ENCODE measurements around the gene KIAA1549.
"Not testable (repeated sequence)": the region's sequence is repeated elsewhere in the genome, so short reads cannot be mapped to it uniquely, and the experiment has no call there.

The KIAA1549 gene

DNA sequence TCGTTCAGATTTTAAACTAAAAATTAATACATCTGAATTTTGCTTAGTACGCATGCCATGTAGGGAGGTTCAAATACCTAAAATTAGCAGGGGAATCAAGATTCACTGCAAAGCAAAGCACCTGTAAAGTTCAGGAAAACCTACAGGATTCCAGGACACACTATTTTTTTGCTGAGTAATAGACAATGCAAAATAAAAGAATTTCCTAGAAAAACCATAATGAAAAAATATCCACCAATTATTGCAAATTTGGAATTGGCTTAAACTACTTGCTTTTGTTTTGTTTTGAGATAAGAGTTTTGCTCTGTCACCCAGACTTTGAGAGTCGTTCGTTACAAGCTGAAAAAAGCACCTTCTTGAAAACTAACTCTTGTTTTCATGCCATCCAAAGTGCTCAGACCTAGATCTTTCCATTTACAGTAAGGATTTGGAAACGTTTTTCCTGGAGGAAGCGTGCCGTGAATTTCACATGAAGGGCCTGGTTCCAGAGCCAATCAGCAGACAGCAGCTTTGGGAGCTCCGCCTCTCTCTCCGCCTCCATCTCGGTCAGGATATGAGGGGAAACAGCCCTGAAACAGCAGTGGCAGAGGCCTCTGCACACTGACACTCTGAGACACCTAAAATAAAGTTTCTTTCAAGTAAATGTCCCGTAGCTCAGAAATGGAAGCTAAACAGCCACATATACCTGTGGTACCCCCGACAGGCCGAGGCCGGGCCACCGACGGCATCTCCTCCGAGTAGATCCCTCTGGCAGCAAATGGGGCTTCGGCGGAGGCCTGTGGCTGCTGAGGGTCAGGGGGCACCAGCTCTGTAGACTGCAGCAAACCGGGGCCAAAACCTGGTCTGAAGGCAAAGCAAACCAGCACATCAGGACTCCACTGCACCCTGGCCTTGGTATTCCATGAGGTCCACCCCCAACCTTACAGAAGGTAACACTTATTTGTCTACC, 137.3 kb downstream of the KIAA1549 start:
- FAIRE-seq = no peak

GRCh38 chr7:138842111-138842510, 139.1 kb downstream of the KIAA1549 start:
- no peak for FAIRE-seq

- no peak for FAIRE-seq
These were observed 143.0 kb downstream of the KIAA1549 start for GRCh38 chr7:138838166-138838565.

- no peak for FAIRE-seq
These were observed 143.6 kb downstream of the KIAA1549 start for GRCh38 chr7:138837627-138838026.

- no peak for FAIRE-seq
These were observed 146.1 kb downstream of the KIAA1549 start for GRCh38 chr7:138835087-138835486.

GRCh38 chr7:138834583-138834982, 146.6 kb downstream of the KIAA1549 start:
- FAIRE-seq = no peak

DNA sequence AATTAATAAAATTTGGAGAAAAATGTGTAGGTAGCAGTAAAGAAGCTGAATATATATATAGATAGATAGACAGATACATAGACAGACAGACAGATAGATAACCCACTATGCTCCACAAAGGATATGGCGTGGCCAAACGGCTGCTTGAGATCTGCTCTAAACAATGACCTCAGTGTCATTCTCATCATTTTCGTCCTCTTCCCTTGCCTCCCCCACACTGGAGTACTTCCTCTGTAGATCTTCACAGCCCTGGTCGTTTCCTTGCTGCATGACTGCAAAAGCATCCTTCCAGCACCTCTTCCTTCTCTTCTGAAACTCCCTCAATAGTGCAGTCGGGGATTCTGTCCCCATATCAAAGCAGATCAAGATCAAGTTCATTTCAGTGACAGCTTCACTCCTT, 147.6 kb downstream of the KIAA1549 start:
- FAIRE-seq = no peak

DNA sequence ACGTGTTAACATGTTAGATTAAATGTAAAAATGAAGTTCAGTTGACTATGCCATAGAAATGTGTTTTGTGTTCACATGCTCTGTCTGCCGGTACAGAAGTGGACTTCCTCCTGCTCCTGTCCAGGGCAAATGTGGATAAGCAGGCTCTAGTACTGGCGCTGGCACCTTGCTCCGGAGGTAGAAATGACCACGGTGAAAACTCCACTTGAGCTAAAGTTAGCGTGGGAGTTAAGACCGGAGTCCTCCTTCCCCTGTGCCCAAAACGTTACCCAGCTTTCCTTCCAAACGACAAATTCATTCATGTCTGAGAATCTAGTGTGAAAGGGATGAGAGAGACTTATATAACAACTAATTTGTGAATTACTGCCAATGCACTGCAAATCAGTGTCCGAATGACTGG, 148.2 kb downstream of the KIAA1549 start:
- FAIRE-seq = no peak

GRCh38 chr7:138829335-138829734, 151.9 kb downstream of the KIAA1549 start:
- no peak for FAIRE-seq

- no peak for FAIRE-seq
These were observed 152.9 kb downstream of the KIAA1549 start for GRCh38 chr7:138828302-138828701.

DNA sequence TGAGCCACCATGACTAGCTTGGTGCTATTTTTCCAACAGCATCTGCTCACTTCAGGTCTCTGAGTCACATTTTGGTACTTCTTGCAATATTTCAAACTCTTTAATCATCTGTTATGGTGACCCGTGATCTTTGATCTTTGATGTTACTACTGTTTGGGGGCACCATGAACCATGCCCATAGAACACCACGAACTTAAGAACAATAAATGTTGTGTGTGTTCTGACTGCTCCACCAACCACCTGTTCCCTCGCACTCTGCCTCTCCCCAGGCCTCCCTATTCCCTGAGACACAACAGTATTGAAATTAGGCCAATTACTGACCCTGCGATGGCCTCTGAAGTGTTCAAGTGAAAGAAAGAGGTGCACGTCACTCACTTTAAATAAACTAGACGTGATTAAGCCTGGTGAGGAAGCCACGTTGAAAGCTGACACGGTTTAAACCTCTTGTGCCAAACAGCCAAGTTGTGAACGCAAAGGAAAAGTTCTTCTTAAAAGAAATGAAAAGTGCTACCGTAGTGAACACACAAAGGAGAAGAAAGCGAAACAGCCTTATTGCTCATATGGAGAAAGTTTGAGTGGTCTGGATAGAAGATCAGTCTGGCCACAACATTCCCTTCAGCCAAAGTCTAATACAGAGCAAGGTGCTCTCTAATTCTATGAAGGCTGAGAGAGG, 156.0 kb downstream of the KIAA1549 start:
- FAIRE-seq = no peak

GRCh38 chr7:138822867-138823535, 158.2 kb downstream of the KIAA1549 start:
- no peak for FAIRE-seq

DNA sequence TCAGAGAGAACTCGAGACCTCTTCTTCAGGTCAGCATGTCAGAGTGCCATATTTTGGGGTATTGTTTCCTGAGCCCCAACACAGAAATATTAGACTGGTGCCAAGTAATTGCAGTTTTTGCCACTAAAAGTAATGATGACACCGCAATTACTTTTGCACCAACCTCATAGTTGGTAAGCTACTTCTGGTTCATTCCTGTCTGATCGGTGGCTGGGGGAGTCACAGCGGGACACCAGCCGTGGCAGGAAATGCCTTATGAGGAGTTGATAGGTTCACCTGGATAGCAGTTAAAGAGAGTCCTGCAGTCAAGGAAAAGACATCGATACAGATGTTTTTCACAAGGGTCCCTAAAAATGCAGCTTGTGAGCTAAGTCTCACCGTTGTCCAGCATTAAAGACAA, 159.3 kb downstream of the KIAA1549 start:
- no peak for FAIRE-seq

DNA sequence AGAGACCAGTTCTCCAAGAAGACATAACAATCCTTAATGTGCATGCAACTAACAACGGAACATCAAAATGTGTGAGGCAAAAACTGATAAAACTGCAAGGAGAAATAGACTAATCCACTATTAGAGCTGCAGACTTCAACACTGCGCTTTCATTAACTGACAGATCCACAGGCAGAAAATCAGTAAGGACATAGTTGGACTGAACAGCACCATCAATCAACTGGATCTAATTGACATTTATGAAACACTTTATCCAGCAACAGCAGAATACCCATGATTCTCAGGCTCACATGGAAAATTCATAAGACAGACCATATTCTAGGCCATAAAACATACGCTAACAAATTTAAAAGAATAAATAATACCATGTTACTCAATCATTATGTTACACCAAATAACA, 161.6 kb downstream of the KIAA1549 start:
- FAIRE-seq = no peak

- no peak for FAIRE-seq
These were observed 164.5 kb downstream of the KIAA1549 start for GRCh38 chr7:138816650-138817049.

- no peak for FAIRE-seq
These were observed 166.3 kb downstream of the KIAA1549 start for GRCh38 chr7:138814816-138815332.

DNA sequence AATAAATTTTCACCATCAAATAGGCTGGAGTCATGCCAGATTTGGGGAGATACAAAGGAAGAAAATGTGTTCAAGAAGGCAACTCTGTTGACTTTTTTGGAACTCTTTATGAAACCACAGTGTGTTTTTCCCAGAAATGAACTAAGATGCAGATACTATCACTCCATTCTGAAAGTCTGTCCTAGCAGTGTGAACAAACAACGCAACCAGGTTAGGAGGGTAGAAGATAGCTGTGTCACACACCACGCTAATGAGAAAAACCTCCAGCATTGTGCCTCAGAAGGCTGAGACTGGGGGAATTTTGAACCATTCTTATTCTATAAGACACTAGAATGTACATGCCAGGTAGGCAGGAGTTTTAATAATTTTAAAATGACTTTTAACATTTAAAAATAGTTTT, 167.2 kb downstream of the KIAA1549 start:
- FAIRE-seq = no peak

DNA sequence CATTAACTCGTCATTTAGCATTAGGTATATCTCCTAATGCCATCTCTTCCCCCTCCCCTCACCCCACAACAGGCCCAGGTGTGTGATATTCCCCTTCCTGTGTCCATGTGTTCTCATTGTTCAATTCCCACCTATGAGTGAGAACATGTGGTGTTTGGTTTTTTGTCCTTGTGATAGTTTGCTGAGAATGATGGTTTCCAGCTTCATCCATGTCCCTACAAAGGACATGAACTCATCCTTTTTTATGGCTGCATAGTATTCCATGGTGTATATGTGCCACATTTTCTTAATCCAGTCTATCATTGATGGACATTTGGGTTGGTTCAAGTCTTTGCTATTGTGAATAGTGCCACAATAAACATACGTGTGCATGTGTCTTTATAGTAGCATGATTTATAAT, 169.9 kb downstream of the KIAA1549 start:
- FAIRE-seq = not testable (repeated sequence)

DNA sequence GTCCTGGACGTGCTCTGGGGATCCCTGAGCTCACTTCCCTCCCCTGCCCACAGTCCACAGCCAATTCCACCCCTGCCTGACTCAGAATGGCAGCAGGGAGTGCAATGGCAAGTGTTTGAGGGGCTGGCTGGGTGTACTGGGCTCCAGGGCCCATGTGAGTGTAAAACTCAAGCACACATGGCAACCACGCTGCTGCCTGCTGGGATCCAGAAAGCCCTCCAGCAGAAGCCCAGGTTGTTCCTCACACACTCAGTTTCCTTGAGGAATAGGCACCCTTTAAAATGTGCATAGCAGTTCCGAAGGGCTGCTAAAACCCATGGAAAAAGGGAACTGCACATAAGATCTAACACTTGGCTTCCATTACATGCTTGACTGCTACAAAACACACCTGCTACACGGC, 171.8 kb downstream of the KIAA1549 start:
- FAIRE-seq = no peak

DNA sequence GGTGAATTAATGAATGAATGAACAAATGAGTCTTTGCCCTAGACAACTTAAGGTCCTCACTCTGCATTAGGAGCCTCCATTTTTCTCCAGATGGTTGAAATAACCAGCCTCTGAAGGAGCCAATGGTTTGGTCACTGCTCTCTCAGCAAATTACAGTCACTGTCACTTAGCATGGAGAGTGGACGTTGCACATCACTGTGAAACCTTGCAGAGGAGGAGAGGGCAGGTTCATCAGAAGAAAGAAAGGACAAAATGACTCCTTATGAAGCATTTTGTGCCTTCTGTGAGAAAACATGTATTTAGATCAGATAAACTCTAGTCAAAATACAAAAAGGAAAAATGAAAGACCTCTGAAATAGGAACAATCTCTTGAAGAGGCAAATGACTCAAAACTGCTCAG, 176.6 kb downstream of the KIAA1549 start:
- FAIRE-seq = no peak

- FAIRE-seq = no peak
These were observed 178.5 kb downstream of the KIAA1549 start for GRCh38 chr7:138802706-138803105.

- FAIRE-seq = no peak
These were observed 179.9 kb downstream of the KIAA1549 start for GRCh38 chr7:138801256-138801655.

- FAIRE-seq = no peak
These were observed 181.7 kb downstream of the KIAA1549 start for GRCh38 chr7:138799336-138800000.
